HG03342 (cell line): Measurements from ENCODE around the gene AP2A2.

ENCODE experiments used
- ATAC-seq: cut with Tn5 transposase; IDR thresholded peaks from one replicate; pipeline ENCODE4 v1.9.1; 2021; ENCODE audit warnings: mild to moderate bottlenecking, moderate library complexity; ENCODE audit not compliant: unreplicated experiment

The AP2A2 gene

DNA sequence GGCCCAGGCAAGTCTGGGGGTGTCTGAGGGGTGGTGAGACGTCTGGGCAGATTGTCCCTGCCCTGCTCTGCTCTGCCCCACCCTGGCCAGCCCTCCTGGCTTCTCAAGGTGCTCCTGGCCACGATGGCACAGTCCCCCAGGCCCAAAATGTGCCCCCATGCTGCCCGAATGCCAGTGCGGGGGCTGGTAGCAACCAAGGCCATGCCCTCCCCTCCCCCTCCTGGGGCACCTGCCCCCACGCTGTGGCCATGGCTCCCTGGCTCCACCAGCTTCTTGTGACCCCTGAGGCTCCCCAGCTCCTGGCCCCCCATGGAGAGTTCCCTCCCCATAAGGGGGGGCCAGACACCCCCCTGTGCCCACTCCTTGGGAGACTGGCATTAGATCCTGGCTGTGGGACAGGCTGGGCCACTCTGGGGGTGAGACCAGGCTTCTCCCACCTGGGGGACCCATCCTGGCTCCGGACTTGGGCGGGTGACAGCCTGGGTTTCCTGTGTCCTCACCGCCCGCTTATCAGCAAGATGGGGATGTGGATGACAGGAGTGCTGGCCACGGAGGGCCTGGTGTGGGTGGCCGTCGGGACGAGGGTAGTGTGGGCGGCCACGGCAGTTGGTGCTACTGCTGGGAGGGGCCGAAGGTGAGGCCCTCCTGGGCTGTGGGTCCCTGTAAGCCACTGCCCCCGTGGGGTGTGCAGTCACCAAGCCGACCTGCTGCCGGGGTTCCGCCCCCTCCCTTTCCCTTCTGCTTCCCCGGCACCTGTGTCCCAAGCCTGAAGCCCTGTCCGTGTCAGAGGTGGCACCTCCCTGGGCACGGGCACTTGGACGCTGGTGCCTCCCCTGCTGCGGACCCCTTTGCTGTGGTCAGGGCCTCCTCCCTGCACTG is 126.7 kb downstream of the AP2A2 start:
- ATAC-seq = no peak

GRCh38 chr11:1053121-1053901 is 127.6 kb downstream of the AP2A2 start:
- no peak for ATAC-seq

DNA sequence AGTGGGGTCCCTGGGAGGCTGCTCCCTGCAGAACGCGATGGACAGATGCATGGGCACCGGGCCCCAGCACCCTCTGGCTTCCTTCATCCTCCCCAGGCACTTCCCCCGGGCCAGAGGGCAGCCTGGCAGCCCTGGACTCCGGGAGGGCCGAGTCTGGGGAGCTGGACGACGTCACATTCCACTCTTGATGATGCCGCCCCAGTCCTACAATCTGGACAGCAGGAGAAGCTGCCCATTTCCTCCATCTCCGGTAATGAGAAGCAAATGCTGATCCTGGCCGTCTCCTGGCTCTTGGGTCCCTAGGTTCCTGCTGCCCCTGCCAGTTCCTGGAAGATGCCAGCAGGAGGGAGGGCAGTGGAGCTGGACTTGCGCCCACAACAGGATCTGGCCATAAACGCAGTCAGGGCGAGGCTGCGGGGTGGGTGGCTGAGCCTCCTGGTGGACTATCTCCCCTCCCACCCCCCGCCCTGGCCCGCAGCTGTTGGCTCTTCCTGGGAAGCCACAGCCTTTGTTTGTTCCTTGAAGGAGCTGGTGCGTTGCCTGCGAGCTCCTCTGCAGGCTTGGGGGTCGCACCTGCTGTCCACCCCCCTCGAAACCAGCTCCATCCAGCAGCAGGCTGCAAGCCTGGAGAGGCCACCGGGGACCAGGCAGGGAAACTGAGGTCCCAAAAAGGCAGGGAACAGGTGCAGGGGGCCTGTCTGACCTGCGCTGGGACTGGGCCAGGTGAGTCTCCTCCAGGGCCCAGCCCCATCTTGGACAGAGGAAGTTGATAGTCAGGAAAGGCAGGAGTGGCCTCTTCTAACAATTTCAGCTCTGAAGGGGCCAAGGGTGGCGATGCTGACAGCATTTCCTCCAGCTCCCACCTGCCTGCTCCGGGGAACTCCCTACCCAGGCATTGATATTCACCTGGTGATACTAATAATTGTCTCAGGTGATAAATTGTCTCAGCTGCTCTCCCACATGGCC is 128.8 kb downstream of the AP2A2 start:
- ATAC-seq = no peak

DNA sequence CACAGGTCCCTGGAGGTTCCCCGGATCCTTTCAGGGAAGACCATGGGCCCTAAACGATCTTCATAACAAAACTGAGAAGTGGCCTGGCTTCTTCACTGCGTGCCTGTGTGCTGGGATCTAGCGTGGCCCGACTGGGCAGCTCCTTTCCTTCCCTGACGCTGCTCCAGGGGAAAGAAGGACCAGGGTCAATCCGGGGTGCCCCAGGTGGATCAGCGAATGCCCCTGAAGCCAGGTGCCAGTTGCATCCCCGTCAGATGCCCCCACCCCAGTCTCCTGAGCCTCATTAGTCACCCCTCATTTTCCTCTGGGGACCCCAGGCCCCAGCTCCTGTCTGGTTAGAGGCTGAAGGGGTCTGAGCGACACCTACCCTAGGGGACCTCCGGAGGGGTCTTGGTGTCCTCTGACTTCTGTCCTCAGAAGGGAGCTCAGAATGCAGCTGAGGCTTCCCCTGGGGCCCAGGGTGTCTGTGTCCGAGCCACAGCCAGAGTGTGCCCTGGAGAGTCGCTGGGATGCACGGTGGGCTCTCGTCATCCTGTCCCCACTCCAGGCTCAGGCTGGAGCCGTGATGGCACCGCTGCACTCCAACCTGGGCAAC is 129.5 kb downstream of the AP2A2 start:
- no peak for ATAC-seq

- ATAC-seq = no peak
Observed at GRCh38 chr11:1055990-1056771, 130.5 kb downstream of the AP2A2 start.

DNA sequence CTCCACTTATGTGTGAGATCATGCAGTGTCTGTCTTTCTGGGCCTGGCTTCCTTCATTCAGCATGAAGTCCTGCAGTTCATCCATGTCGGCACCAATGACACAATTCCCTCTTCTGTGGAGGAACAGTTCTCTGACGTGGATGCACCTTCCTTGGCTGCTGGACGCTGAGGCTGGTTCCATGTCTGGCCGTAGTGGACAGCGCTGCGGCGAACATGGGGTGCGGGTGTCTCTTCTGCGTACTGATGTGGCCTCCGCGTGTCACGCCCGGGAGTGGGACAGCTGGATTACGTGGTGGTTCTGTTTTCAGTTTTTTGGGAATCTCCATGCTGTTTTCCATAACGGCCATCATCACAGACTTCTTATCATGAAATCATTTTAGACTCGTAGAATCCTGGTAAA is 132.1 kb downstream of the AP2A2 start:
- ATAC-seq = no peak

- ATAC-seq = no peak
Observed at GRCh38 chr11:1059759-1060158, 134.1 kb downstream of the AP2A2 start.

DNA sequence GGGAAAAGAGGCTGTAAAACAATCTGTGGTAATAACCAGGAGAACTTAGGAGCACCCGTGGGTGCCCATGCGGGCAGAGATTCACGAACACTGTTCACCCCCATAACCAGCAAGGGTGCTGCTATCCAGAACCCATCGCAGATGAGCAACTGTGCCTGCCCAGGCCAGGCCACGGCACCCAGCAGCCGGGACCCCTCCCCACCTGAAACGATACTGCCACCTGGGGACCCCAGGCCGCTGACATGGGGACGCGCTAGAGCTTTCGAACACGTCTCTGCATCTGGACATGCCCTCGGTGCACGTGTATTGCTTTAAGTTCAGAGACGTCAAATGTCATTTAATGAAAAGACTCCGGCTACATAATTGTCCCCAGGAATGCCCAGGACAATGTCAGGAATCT is 134.7 kb downstream of the AP2A2 start:
- no peak for ATAC-seq

DNA sequence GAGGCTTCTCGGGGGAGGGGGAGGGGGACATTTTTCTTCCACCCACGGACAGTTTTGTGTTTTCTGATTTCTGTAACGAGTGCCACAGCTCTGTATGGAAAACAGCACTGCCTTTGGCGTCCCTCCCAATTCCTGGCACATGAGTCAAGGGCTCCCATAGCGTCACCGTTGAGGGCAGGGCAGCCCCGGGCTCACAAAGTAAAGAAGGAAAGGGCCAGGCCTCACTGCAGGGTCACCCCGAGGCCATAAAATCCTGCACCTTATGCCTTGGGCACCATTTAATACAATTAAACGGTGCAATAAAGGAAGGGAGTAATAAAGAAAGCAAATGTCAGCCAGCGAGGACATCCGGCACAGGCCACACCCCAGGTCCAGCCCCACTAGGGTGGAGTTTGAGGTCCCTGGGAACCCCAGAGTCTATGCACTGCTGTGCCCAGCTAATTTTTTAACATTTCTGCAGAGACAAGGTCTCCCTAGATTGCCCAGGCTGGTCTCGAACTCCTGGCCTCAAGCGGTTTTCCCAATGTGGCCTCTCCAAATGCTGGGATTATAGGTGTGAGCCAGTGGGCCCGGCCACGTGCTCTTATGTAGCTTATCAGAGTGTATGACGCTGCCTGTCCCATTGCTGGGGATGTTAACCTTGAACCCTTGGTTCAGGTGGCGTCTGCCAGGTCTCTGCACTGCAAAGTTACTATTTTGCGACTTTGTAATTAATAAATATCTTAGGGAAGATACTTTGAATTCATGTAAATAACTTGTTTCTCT is 135.4 kb downstream of the AP2A2 start:
- ATAC-seq = no peak
